ENCODE measurements around the gene MTMR3.

The MTMR3 gene

DNA sequence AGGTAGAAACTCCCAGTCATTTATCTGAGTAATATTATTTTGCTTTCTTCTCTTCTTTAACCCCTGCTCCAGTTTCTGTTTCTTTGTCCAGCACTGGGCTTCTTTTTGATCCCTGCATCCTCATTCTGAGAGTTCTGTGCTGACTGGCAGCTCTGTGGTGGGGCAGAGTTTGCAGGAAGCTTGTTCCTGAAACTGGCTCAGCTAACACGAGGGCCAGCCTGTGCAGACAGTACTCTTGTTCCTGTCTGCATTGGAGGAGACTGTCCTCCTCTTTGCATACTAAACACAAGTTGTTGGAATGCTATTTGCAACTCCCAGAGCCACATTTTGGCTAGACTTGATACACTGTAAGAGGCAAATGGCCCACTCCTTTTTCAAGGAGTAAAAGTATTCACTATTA, 104.2 kb downstream of the MTMR3 start:
- DNase-seq (ENCODE audit: low spot score) (no peak), ATAC-seq (ENCODE audit: low read depth) (no peak)
- no peak overlapping the region for H3K27ac ChIP-seq (ENCODE audit: poor library complexity, severe bottlenecking)
- H3K36me3 ChIP-seq (ENCODE audit: low read depth) = peaks cover 11% of the 10 kb centered on the region; the same call in 1 of the 2 replicates
- no peaks in the 10 kb centered on the region for H3K9me3 ChIP-seq (ENCODE audit: severe bottlenecking)
- H3K27me3 ChIP-seq (ENCODE audit: insufficient read depth, poor library complexity, severe bottlenecking) = no peaks in the 10 kb centered on the region
- no peak for TF ChIP-seq CTCF (IDR thresholded peaks at IDR 0.05; ENCODE audit: poor library complexity, severe bottlenecking)
- H3K4me3 ChIP-seq (ENCODE audit: severe bottlenecking) = no peak overlapping the region
- peaks cover 2% of the 10 kb centered on the region for H3K4me1 ChIP-seq (ENCODE audit: insufficient read depth, poor library complexity, severe bottlenecking)

DNA sequence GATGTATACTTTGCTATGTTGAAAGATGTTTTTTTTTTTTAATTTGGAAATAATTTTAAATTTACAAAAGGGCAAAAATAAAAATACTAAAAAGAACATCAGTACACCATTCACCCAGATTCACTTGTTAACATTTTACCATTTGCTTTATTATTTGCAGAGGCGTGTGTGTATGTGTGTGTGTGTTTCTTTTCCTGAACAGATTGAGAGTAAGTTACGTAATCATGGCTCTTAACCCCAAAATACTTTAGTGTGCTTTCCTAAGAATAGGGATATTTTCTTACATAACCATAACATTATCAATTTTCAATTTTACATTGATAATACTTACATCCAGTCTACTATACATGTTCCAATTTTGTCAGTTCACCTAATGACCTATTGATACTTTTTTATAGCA, 105.7 kb downstream of the MTMR3 start:
- peaks cover 19% of the 10 kb centered on the region; the same call in 1 of the 2 replicates for H3K36me3 ChIP-seq (ENCODE audit: low read depth)
- ATAC-seq (ENCODE audit: low read depth) (no peak), DNase-seq (ENCODE audit: low spot score) (no peak)
- H3K4me1 ChIP-seq (ENCODE audit: insufficient read depth, poor library complexity, severe bottlenecking) = peaks cover 18% of the 10 kb centered on the region
- no peak overlapping the region for H3K27ac ChIP-seq (ENCODE audit: poor library complexity, severe bottlenecking)
- no peak overlapping the region for H3K4me3 ChIP-seq (ENCODE audit: severe bottlenecking)
- H3K9me3 ChIP-seq (ENCODE audit: severe bottlenecking) = no peaks in the 10 kb centered on the region
- no peak for TF ChIP-seq CTCF (IDR thresholded peaks at IDR 0.05; ENCODE audit: poor library complexity, severe bottlenecking)
- no peaks in the 10 kb centered on the region for H3K27me3 ChIP-seq (ENCODE audit: insufficient read depth, poor library complexity, severe bottlenecking)

GRCh38 chr22:29989446-29989845, 106.5 kb downstream of the MTMR3 start:
- TF ChIP-seq CTCF (IDR thresholded peaks at IDR 0.05; ENCODE audit: poor library complexity, severe bottlenecking) = no peak
- no peak for DNase-seq (ENCODE audit: low spot score)
- Histone ChIP-seq H3K27me3 (ENCODE audit: insufficient read depth, poor library complexity, severe bottlenecking) (no peaks in the 10 kb centered on the region), H3K4me3 (ENCODE audit: severe bottlenecking) (no peak overlapping the region), H3K36me3 (ENCODE audit: low read depth) (peaks cover 19% of the 10 kb centered on the region; the same call in 1 of the 2 replicates), H3K27ac (ENCODE audit: poor library complexity, severe bottlenecking) (no peak overlapping the region), H3K9me3 (ENCODE audit: severe bottlenecking) (no peaks in the 10 kb centered on the region), H3K4me1 (ENCODE audit: insufficient read depth, poor library complexity, severe bottlenecking) (peaks cover 24% of the 10 kb centered on the region)
- no peak for ATAC-seq (ENCODE audit: low read depth)

GRCh38 chr22:29992341-29993275, 109.6 kb downstream of the MTMR3 start:
- H3K36me3 ChIP-seq (ENCODE audit: low read depth) = peaks cover 19% of the 10 kb centered on the region; the same call in 1 of the 2 replicates
- ATAC-seq (ENCODE audit: low read depth) (peak; percentile 50), DNase-seq (ENCODE audit: low spot score) (no peak)
- TF ChIP-seq CTCF (IDR thresholded peaks at IDR 0.05; ENCODE audit: poor library complexity, severe bottlenecking) = no peak
- peaks cover 39% of the 10 kb centered on the region for H3K4me1 ChIP-seq (ENCODE audit: insufficient read depth, poor library complexity, severe bottlenecking)
- no peak overlapping the region for H3K4me3 ChIP-seq (ENCODE audit: severe bottlenecking)
- H3K27me3 ChIP-seq (ENCODE audit: insufficient read depth, poor library complexity, severe bottlenecking) = no peaks in the 10 kb centered on the region
- H3K27ac ChIP-seq (ENCODE audit: poor library complexity, severe bottlenecking) = peak overlapping the region; percentile 94
- H3K9me3 ChIP-seq (ENCODE audit: severe bottlenecking) = no peaks in the 10 kb centered on the region
